Bronchial smooth muscle cell (primary cell): ENCODE measurements around the gene SERPINF2. TPM values are rescaled to one million over a fixed set of nuclear protein-coding genes. Genes with fewer than 3 reads are reported as not detected.

Experiments
- total RNA-seq: library from RNA; depleted of rRNA; stranded (reverse); fragments of >200 nt; gene quantifications from 2 replicates; pipeline ENCODE4 v1.2.1, GENCODE V29; 2014

SERPINF2 gene
- total RNA-seq = 0.17 TPM in 1 of 2 replicates, not detected in the other

DNA sequence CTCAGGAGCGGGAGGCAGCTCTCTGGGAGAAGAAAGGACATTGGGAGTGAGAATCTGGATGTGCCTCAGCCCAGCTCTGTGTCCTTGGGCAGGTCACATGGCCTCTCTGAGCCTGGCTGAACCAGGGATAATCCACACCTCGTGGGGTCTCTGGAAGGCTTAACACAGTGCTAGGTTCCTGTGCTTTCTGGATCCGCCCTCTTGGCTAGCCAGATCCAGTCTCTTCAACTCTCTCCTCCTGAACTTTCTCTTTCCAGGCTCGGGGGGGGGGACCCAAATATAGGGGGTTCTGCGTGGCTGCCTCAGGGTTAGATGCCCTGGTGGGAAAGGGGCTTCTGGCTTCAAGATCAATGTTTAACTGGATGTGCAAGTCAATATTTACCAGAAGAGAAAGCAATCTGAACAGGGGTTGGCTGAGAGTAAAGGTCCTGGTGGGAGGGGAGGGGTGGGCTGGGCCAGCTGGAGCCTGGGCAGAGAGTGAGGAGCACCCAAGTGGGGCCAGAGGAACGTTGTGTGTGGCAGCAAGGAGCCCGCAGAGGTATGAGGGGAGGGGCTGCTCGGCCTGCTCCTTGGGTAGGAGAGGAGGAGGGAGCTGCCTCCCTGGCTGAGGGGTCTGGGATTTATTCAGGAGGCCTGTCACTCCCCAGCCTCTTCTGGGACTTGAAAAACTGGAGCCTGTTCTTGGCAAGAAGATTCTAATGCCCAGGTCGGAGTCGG is at the start of gene SERPINF2:
SERPINF2 (plus strand) TSS at position 501 of the 717 bp plus-strand sequence. CDS start 2,125 bp downstream, outside the sequence.

GRCh38 chr17:1709971-1710806 is 32.5 kb upstream of the SERPINF2 start, which contains the start of gene TLCD2:
Gene TLCD2 (minus strand): TSS chr17:1710377. CDS start chr17:1710242, 135 bp downstream.

GRCh38 chr17:1724351-1724868 is 18.3 kb upstream of the SERPINF2 start, which contains the start of gene WDR81:
Gene WDR81 (plus strand): TSS chr17:1724704. CDS start chr17:1724960, 256 bp downstream.

Other genes starting within 250 kb of the SERPINF2 start
- 23.8 and 27.7 TPM in 2 replicates for gene INPP5K, start 226.3 kb upstream of the SERPINF2 start, total RNA-seq
- gene PITPNA, start 180.1 kb upstream of the SERPINF2 start, total RNA-seq = 8.7 and 15.0 TPM in 2 replicates
- gene SLC43A2, start 114.0 kb upstream of the SERPINF2 start, total RNA-seq = 6.1 and 7.0 TPM in 2 replicates
- 0.86 and 1.3 TPM in 2 replicates for gene SCARF1, start 97.1 kb upstream of the SERPINF2 start, total RNA-seq
- 11.3 and 16.9 TPM in 2 replicates for gene RILP, start 93.0 kb upstream of the SERPINF2 start, total RNA-seq
- 82.7 and 88.9 TPM in 2 replicates for gene PRPF8, start 58.0 kb upstream of the SERPINF2 start, total RNA-seq
- gene TLCD2, start 32.5 kb upstream of the SERPINF2 start, total RNA-seq = 5.2 and 8.7 TPM in 2 replicates
- 27.6 and 34.3 TPM in 2 replicates for gene WDR81, start 18.2 kb upstream of the SERPINF2 start, total RNA-seq
- 224 and 440 TPM in 2 replicates for gene SERPINF1, start 19.2 kb downstream of the SERPINF2 start, total RNA-seq
- gene SMYD4, start 87.0 kb downstream of the SERPINF2 start, total RNA-seq = 6.3 and 8.7 TPM in 2 replicates
- 27.3 and 36.9 TPM in 2 replicates for gene RPA1, start 87.1 kb downstream of the SERPINF2 start, total RNA-seq